ENCODE data around the gene MOV10.
"Not testable (repeated sequence)": the region's sequence is repeated elsewhere in the genome, so short reads cannot be mapped to it uniquely, and the experiment has no call there.

MOV10 gene

GRCh38 chr1:112720800-112721199 lies 46.3 kb downstream of the MOV10 start:
- Mint-ChIP-seq H3K9me3 (no peaks in the 10 kb centered on the region), H3K27me3 (ENCODE audit: low read depth, poor library complexity) (peaks cover 49% of the 10 kb centered on the region), H3K4me1 (peaks cover 46% of the 10 kb centered on the region), H3K4me3 (no peak overlapping the region), H3K36me3 (ENCODE audit: low read depth) (no peaks in the 10 kb centered on the region), H3K27ac (no peak overlapping the region)
- no peak for TF ChIP-seq CTCF (IDR thresholded peaks at IDR 0.05)
- no peak for DNase-seq

GRCh38 chr1:112721294-112721693 lies 46.8 kb downstream of the MOV10 start:
- not testable (repeated sequence) for H3K27ac Mint-ChIP-seq; H3K9me3 Mint-ChIP-seq; H3K4me3 Mint-ChIP-seq; H3K36me3 Mint-ChIP-seq (ENCODE audit: low read depth); DNase-seq
- peaks cover 46% of the 10 kb centered on the region for H3K4me1 Mint-ChIP-seq
- peaks cover 45% of the 10 kb centered on the region for H3K27me3 Mint-ChIP-seq (ENCODE audit: low read depth, poor library complexity)

- Mint-ChIP-seq H3K4me3 (peak overlapping the region; percentile 77), H3K27ac (peak overlapping the region; percentile 93), H3K4me1 (peaks cover 46% of the 10 kb centered on the region), H3K36me3 (ENCODE audit: low read depth) (no peaks in the 10 kb centered on the region), H3K27me3 (ENCODE audit: low read depth, poor library complexity) (peaks cover 47% of the 10 kb centered on the region), H3K9me3 (no peaks in the 10 kb centered on the region)
- TF ChIP-seq CTCF (IDR thresholded peaks at IDR 0.05), result no peak
- no peak for DNase-seq
These were observed 47.6 kb downstream of the MOV10 start for GRCh38 chr1:112721966-112722524.

- Mint-ChIP-seq H3K4me1 (peaks cover 47% of the 10 kb centered on the region), H3K36me3 (ENCODE audit: low read depth) (no peaks in the 10 kb centered on the region), H3K9me3 (no peaks in the 10 kb centered on the region), H3K27ac (peak overlapping the region; percentile 48), H3K4me3 (peak overlapping the region; percentile 77), H3K27me3 (ENCODE audit: low read depth, poor library complexity) (peaks cover 39% of the 10 kb centered on the region)
- no peak for TF ChIP-seq CTCF (IDR thresholded peaks at IDR 0.05)
- DNase-seq, result peak; percentile 59
These were observed 48.4 kb downstream of the MOV10 start for GRCh38 chr1:112722601-112723510.

- H3K9me3 Mint-ChIP-seq, result no peaks in the 10 kb centered on the region
- peaks cover 33% of the 10 kb centered on the region for H3K27me3 Mint-ChIP-seq (ENCODE audit: low read depth, poor library complexity)
- peaks cover 45% of the 10 kb centered on the region for H3K4me1 Mint-ChIP-seq
- no peak for TF ChIP-seq CTCF (IDR thresholded peaks at IDR 0.05)
- no peak for DNase-seq
- peak overlapping the region; percentile 23 for H3K27ac Mint-ChIP-seq
- H3K36me3 Mint-ChIP-seq (ENCODE audit: low read depth), result no peaks in the 10 kb centered on the region
- H3K4me3 Mint-ChIP-seq, result peak overlapping the region; percentile 56
These were observed 49.0 kb downstream of the MOV10 start for GRCh38 chr1:112723511-112723839.

- peaks cover 46% of the 10 kb centered on the region for H3K4me1 Mint-ChIP-seq
- H3K4me3 Mint-ChIP-seq; H3K36me3 Mint-ChIP-seq (ENCODE audit: low read depth); H3K27ac Mint-ChIP-seq; DNase-seq; H3K9me3 Mint-ChIP-seq: not testable (repeated sequence)
- peaks cover 31% of the 10 kb centered on the region for H3K27me3 Mint-ChIP-seq (ENCODE audit: low read depth, poor library complexity)
These were observed 49.8 kb downstream of the MOV10 start for GRCh38 chr1:112724240-112724639.

- Mint-ChIP-seq H3K27ac (peak overlapping the region; percentile 59), H3K4me3 (no peak overlapping the region), H3K27me3 (ENCODE audit: low read depth, poor library complexity) (peaks cover 12% of the 10 kb centered on the region), H3K4me1 (peaks cover 47% of the 10 kb centered on the region), H3K9me3 (no peaks in the 10 kb centered on the region), H3K36me3 (ENCODE audit: low read depth) (no peaks in the 10 kb centered on the region)
- no peak for TF ChIP-seq CTCF (IDR thresholded peaks at IDR 0.05)
- no peak for DNase-seq
These were observed 53.3 kb downstream of the MOV10 start for GRCh38 chr1:112727716-112728115.

GRCh38 chr1:112728306-112728971 lies 54.0 kb downstream of the MOV10 start:
- DNase-seq; H3K4me3 Mint-ChIP-seq; H3K27ac Mint-ChIP-seq; H3K36me3 Mint-ChIP-seq (ENCODE audit: low read depth); H3K9me3 Mint-ChIP-seq: not testable (repeated sequence)
- peaks cover 45% of the 10 kb centered on the region for H3K4me1 Mint-ChIP-seq
- peaks cover 15% of the 10 kb centered on the region for H3K27me3 Mint-ChIP-seq (ENCODE audit: low read depth, poor library complexity)

- not testable (repeated sequence) for H3K36me3 Mint-ChIP-seq (ENCODE audit: low read depth); H3K9me3 Mint-ChIP-seq; H3K27ac Mint-ChIP-seq; DNase-seq; H3K4me3 Mint-ChIP-seq
- Mint-ChIP-seq H3K27me3 (ENCODE audit: low read depth, poor library complexity) (peaks cover 17% of the 10 kb centered on the region), H3K4me1 (peaks cover 43% of the 10 kb centered on the region)
These were observed 54.6 kb downstream of the MOV10 start for GRCh38 chr1:112729011-112729410.

All from nephron progenitor cell (in vitro differentiated cells).